HG03354 (cell line): ENCODE results near the gene PHF13.

ENCODE experiments used
- ATAC-seq: cut with Tn5 transposase; IDR thresholded peaks from one replicate; pipeline ENCODE4 v1.9.1; 2021; ENCODE audit warnings: mild to moderate bottlenecking; ENCODE audit not compliant: unreplicated experiment, poor library complexity, severe bottlenecking

Gene PHF13

GRCh38 chr1:6600410-6601048 lies 13.0 kb upstream of the PHF13 start:
- ATAC-seq: no peak

GRCh38 chr1:6601049-6601922 lies 12.2 kb upstream of the PHF13 start:
- no peak for ATAC-seq

GRCh38 chr1:6601923-6602668 lies 11.4 kb upstream of the PHF13 start:
- ATAC-seq: peak; percentile 45

- peak; percentile 55 for ATAC-seq
Measured at GRCh38 chr1:6602669-6603237, 10.8 kb upstream of the PHF13 start, which contains the start of gene KLHL21. Gene KLHL21 (minus strand): TSS chr1:6602869. CDS start chr1:6602817, 52 bp downstream.

- ATAC-seq: peak; percentile 45
Measured at GRCh38 chr1:6603238-6603914, 10.2 kb upstream of the PHF13 start.

GRCh38 chr1:6603915-6604558 lies 9.5 kb upstream of the PHF13 start:
- no peak for ATAC-seq

GRCh38 chr1:6612641-6613360 lies 730 bp upstream of the PHF13 start:
- ATAC-seq: peak; percentile 29

GRCh38 chr1:6614019-6614928 lies 743 bp downstream of the PHF13 start:
- ATAC-seq: no peak

GRCh38 chr1:6614929-6615785 lies 1.6 kb downstream of the PHF13 start:
- no peak for ATAC-seq

GRCh38 chr1:6619045-6619444 lies 5.5 kb downstream of the PHF13 start:
- ATAC-seq: no peak

- ATAC-seq: no peak
Measured at GRCh38 chr1:6621429-6622391, 8.2 kb downstream of the PHF13 start.

- no peak for ATAC-seq
Measured at GRCh38 chr1:6622396-6623152, 9.0 kb downstream of the PHF13 start.

- ATAC-seq: no peak
Measured at GRCh38 chr1:6623269-6623965, 9.9 kb downstream of the PHF13 start.
